Endothelial cell of umbilical vein (primary cell): Measurements from ENCODE around the gene METTL18. TPM values are rescaled to one million over a fixed set of nuclear protein-coding genes. Genes with fewer than 3 reads are reported as not detected.

ENCODE experiments used
- BruUV-seq: library from RNA; stranded (reverse); fragments of 400-500 nt; replicated peaks from 2 replicates; lab custom pipeline; 2021; lab: Mats Ljungman, UMichigan
- CTCF ChIA-PET: fragments of 300-600, 350-600 bp; sonication (Branson Sonifier 250); formaldehyde crosslinking; loops from one replicate; lab custom pipeline; 2021; ENCODE audit warnings: antibody characterized with exemption, inconsistent platforms; lab: Charles Lee
- POLR2A ChIA-PET: fragments of 300-600, 350-600 bp; sonication (Branson Sonifier 250); formaldehyde crosslinking; loops from one replicate; lab custom pipeline; 2021; ENCODE audit warnings: antibody characterized with exemption, inconsistent platforms; lab: Charles Lee
- DNase-seq: peaks from one replicate; pipeline ENCODE4 v3.0.0-alpha.2; 2011; ENCODE audit warnings: low read depth, low spot score
- FAIRE-seq: peaks from 2 replicates; lab custom pipeline; 2011; peaks lifted over from hg19 to GRCh38; lab: Jason Lieb, UNC
- H2AFZ ChIP-seq: 2 replicates; pipeline ENCODE4 v1.6.0; 2012; ENCODE audit warnings: low read depth, low read length, control low read depth, inconsistent platforms
- H3K27ac ChIP-seq: 2 replicates; pipeline ENCODE4 v1.5.1; 2011; ENCODE audit warnings: low read depth, mild to moderate bottlenecking, control low read depth, low read length, moderate library complexity; ENCODE audit not compliant: insufficient read depth
- H3K27me3 ChIP-seq, 2 experiments: 2 replicates each; pipeline versions ENCODE4 v1.6.0 to v1.6.1; 2011; ENCODE audit warnings: low read length in 2 of 2, mixed read lengths in 1 of 2; ENCODE audit not compliant: control insufficient read depth in 2 of 2, insufficient read depth in 2 of 2
- H3K36me3 ChIP-seq, 2 experiments: 2 replicates in 1 of 2; 3 replicates in 1 of 2; pipeline ENCODE4 v1.5.1; 2011; ENCODE audit warnings: low read length in 2 of 2, mild to moderate bottlenecking in 1 of 2, moderate library complexity in 1 of 2; ENCODE audit not compliant: control insufficient read depth in 2 of 2, insufficient read depth in 2 of 2; ENCODE audit errors: extremely low read depth in 1 of 2
- H3K4me1 ChIP-seq: 3 replicates; pipeline ENCODE4 v1.5.1; 2011; ENCODE audit warnings: mild to moderate bottlenecking, low read length; ENCODE audit not compliant: control insufficient read depth, insufficient read depth; ENCODE audit errors: extremely low read depth
- H3K4me2 ChIP-seq: 2 replicates; pipeline ENCODE4 v1.6.1; 2011; ENCODE audit warnings: low read length, control low read depth, mixed read lengths; ENCODE audit not compliant: insufficient read depth
- H3K4me3 ChIP-seq, 3 experiments: fragments of 200-600 bp in 1 of 3; sonication (generic), shearing (Covaris generic) in 1 of 3; replicated peaks in 1 of 3; 2 replicates each; pipeline ENCODE4 v1.5.1; 2011 to 2016; ENCODE audit warnings: control low read depth in 3 of 3, low read length in 3 of 3, mild to moderate bottlenecking in 2 of 3, inconsistent platforms in 1 of 3, low read depth in 1 of 3, moderate library complexity in 1 of 3; ENCODE audit not compliant: insufficient read depth in 1 of 3
- H3K79me2 ChIP-seq: 2 replicates; pipeline ENCODE4 v1.6.0; 2012; ENCODE audit warnings: low read length, inconsistent platforms; ENCODE audit not compliant: control insufficient read depth, insufficient read depth
- H3K9ac ChIP-seq: replicated peaks from 2 replicates; pipeline ENCODE3; 2011; ENCODE audit warnings: low read length, control low read depth; ENCODE audit not compliant: insufficient read depth; ENCODE audit errors: extremely low read depth
- H3K9me1 ChIP-seq: replicated peaks from 3 replicates; pipeline ENCODE4 v1.6.0; 2011; ENCODE audit warnings: mild to moderate bottlenecking, low read length; ENCODE audit not compliant: control insufficient read depth, insufficient read depth; ENCODE audit errors: extremely low read depth
- H3K9me3 ChIP-seq: replicated peaks from 2 replicates; pipeline ENCODE4 v1.5.1; 2012; ENCODE audit warnings: low read length, inconsistent platforms; ENCODE audit not compliant: control insufficient read depth, insufficient read depth
- H4K20me1 ChIP-seq: replicated peaks from 2 replicates; pipeline ENCODE3; 2011; ENCODE audit warnings: mild to moderate bottlenecking, low read length; ENCODE audit not compliant: control insufficient read depth, insufficient read depth; ENCODE audit errors: extremely low read depth
- CTCF ChIP-seq, 2 donors: IDR thresholded peaks; 1 replicate in 1 of 2; 2 replicates in 1 of 2; pipeline ENCODE4 v1.5.1; 2011; ENCODE audit warnings: low read length in 2 of 2, mild to moderate bottlenecking in 2 of 2, moderate library complexity in 2 of 2, control low read depth in 1 of 2, inconsistent platforms in 1 of 2, low read depth in 1 of 2; ENCODE audit not compliant: insufficient read depth in 1 of 2; ENCODE audit errors: extremely low read depth in 1 of 2
- EZH2 ChIP-seq: IDR thresholded peaks from 2 replicates; pipeline ENCODE4 v1.6.1; 2012; ENCODE audit warnings: borderline replicate concordance, low read depth, mild to moderate bottlenecking, moderate library complexity, low read length, inconsistent platforms; ENCODE audit not compliant: severe bottlenecking
- FOS ChIP-seq: IDR thresholded peaks from 2 replicates; pipeline ENCODE4 v1.6.1; 2011; ENCODE audit warnings: mild to moderate bottlenecking, low read length, moderate library complexity, borderline replicate concordance; ENCODE audit not compliant: insufficient read depth
- GATA2 ChIP-seq: IDR thresholded peaks from 2 replicates; pipeline ENCODE4 v1.7.0; 2011; ENCODE audit warnings: low read depth, mild to moderate bottlenecking, moderate library complexity, mixed read lengths, low read length; ENCODE audit not compliant: insufficient read length, insufficient read depth
- JUN ChIP-seq: IDR thresholded peaks from 2 replicates; pipeline ENCODE4 v1.6.1; 2011; ENCODE audit warnings: borderline replicate concordance, low read depth; ENCODE audit not compliant: insufficient read length, insufficient read depth
- MAX ChIP-seq: IDR thresholded peaks from 2 replicates; pipeline ENCODE4 v1.6.1; 2011; ENCODE audit not compliant: insufficient read depth, insufficient read length
- MYC ChIP-seq: IDR thresholded peaks from one replicate; pipeline ENCODE4 v1.6.1; 2011; ENCODE audit warnings: mild to moderate bottlenecking, low read depth, low read length
- POLR2A ChIP-seq: IDR thresholded peaks from 2 replicates; pipeline ENCODE4 v1.6.1; 2012; ENCODE audit warnings: low read depth, mild to moderate bottlenecking, control low read depth, low read length
- dilution Hi-C: fragments of 300-500 bp; cut with MboI; formaldehyde crosslinking; loops from one replicate; pipeline ENCODE4 v1.15.0; 2019; ENCODE audit warnings: low sequenced_read_pairs; ENCODE audit not compliant: extremely low pct_ligation_motif_present
- intact Hi-C: fragments of 100-400 bp; cut with micrococcal nuclease; formaldehyde crosslinking; loops from one replicate; pipeline ENCODE4 v1.10.0; 2022
- polyA plus RNA-seq, 4 experiments: library from polyadenylated mRNA; depleted of rRNA in 3 of 4; stranded (reverse) in 3 of 4; unstranded in 1 of 4; fragments of >200 nt; gene quantifications; 2 replicates each; pipeline versions ENCODE4 v1.2.1 to v1.2.3, GENCODE V29; 2011 to 2012; ENCODE audit warnings: missing spikeins in 1 of 4
- total RNA-seq: library from RNA; stranded (reverse); gene quantifications from 2 replicates; pipeline ENCODE4 v1.2.3, GENCODE V29; 2021

METTL18 gene
- total and polyA plus RNA-seq, 2 donors (not counting 3 experiments of a cell fraction or from before 2014, with no cell fraction given) = 1.1 to 6.6 TPM

GRCh38 chr1:169750041-169750440, 44.7 kb downstream of the METTL18 start:
- BruUV-seq = no TSS peak
- CTCF ChIA-PET = no interaction called here

GRCh38 chr1:169746550-169746949, 48.2 kb downstream of the METTL18 start:
- Histone ChIP-seq H3K4me3 (no peak overlapping the region), H2AFZ (no peak overlapping the region), H3K79me2 (no peaks in the 10 kb centered on the region), H3K36me3 (no peaks in the 10 kb centered on the region), H3K9me1 (no peaks in the 10 kb centered on the region), H3K27ac (no peak overlapping the region), H3K27me3 (no peaks in the 10 kb centered on the region), H3K9me3 (no peaks in the 10 kb centered on the region), H3K4me1 (peaks cover 12% of the 10 kb centered on the region), H3K4me2 (no peak overlapping the region), H3K9ac (no peak overlapping the region), H4K20me1 (no peaks in the 10 kb centered on the region)
- no TSS peak for BruUV-seq
- DNase-seq (no peak), FAIRE-seq (no peak)
- CTCF ChIA-PET = interaction anchor here (1.4 kb wide), 1 partner anchor 24 kb away, joined by 3 read pairs; no protein-coding TSS in a partner anchor
- POLR2A ChIA-PET = no interaction called here
- no peak for TF ChIP-seq CTCF (IDR thresholded peaks at IDR 0.05; ENCODE audit: extremely low read depth in 1 of 2, insufficient read depth in 1 of 2, low read depth in 1 of 2, low read length in 2 of 2)
- TF ChIP-seq GATA2 = no peak
- TF ChIP-seq MAX = no peak
- TF ChIP-seq FOS = no peak
- TF ChIP-seq JUN = no peak
- no peak for TF ChIP-seq MYC
- dilution Hi-C loops (no loop called here), intact Hi-C loops (no loop called here)

More at GRCh38 chr1:169750041-169750440, 44.7 kb downstream of the METTL18 start:
- Histone ChIP-seq H3K36me3 (no peaks in the 10 kb centered on the region), H3K27me3 (no peaks in the 10 kb centered on the region), H3K4me1 (peaks cover 9% of the 10 kb centered on the region), H3K4me3 (no peak overlapping the region), H4K20me1 (no peaks in the 10 kb centered on the region), H3K9me3 (no peaks in the 10 kb centered on the region), H3K79me2 (no peaks in the 10 kb centered on the region), H2AFZ (no peak overlapping the region), H3K9me1 (no peaks in the 10 kb centered on the region), H3K4me2 (no peak overlapping the region), H3K9ac (no peak overlapping the region), H3K27ac (no peak overlapping the region)
- dilution Hi-C loops (no loop called here), intact Hi-C loops (no loop called here)
- POLR2A ChIA-PET = no interaction called here
- DNase-seq (no peak), FAIRE-seq (no peak)
- no peak for TF ChIP-seq FOS
- TF ChIP-seq CTCF (IDR thresholded peaks at IDR 0.05; ENCODE audit: extremely low read depth in 1 of 2, insufficient read depth in 1 of 2, low read depth in 1 of 2, low read length in 2 of 2) = no peak
- TF ChIP-seq POLR2A = no peak
- no peak for TF ChIP-seq EZH2
